GM12864 (cell line): Measurements from ENCODE around the gene LAMB1.
"Not testable (repeated sequence)": the region's sequence is repeated elsewhere in the genome, so short reads cannot be mapped to it uniquely, and the experiment has no call there.

Experiments used
- DNase-seq: peaks from one replicate; pipeline ENCODE4 v3.0.0-alpha.2; 2011; ENCODE audit warnings: low read depth
- H3K4me3 ChIP-seq: 2 replicates; pipeline ENCODE4 v1.5.1; 2011; ENCODE audit warnings: mild to moderate bottlenecking, low read depth, low read length, control low read depth
- CTCF ChIP-seq: IDR thresholded peaks from 2 replicates; pipeline ENCODE4 v1.5.1; 2011; ENCODE audit warnings: low read depth, mild to moderate bottlenecking, moderate library complexity, low read length, control low read depth, inconsistent platforms; ENCODE audit errors: missing control alignments

Gene LAMB1

GRCh38 chr7:107957436-107957835 is 45.5 kb downstream of the LAMB1 start:
- TF ChIP-seq CTCF: no peak
- no peak overlapping the region for H3K4me3 ChIP-seq

GRCh38 chr7:107956950-107957349 is 46.0 kb downstream of the LAMB1 start:
- not testable (repeated sequence) for DNase-seq, H3K4me3 ChIP-seq

More at GRCh38 chr7:107957436-107957835, 45.5 kb downstream of the LAMB1 start:
- DNase-seq: no peak

- TF ChIP-seq CTCF: no peak
- no peak overlapping the region for H3K4me3 ChIP-seq
- no peak for DNase-seq
Measured at GRCh38 chr7:107955394-107955793, 47.6 kb downstream of the LAMB1 start.

GRCh38 chr7:107953924-107954303 is 49.0 kb downstream of the LAMB1 start:
- DNase-seq: no peak
- no peak overlapping the region for H3K4me3 ChIP-seq
- no peak for TF ChIP-seq CTCF

GRCh38 chr7:107953265-107953923 is 49.6 kb downstream of the LAMB1 start:
- DNase-seq: no peak
- no peak for TF ChIP-seq CTCF
- no peak overlapping the region for H3K4me3 ChIP-seq

GRCh38 chr7:107951896-107952295 is 51.1 kb downstream of the LAMB1 start:
- no peak for DNase-seq

GRCh38 chr7:107951172-107951787 is 51.7 kb downstream of the LAMB1 start:
- TF ChIP-seq CTCF: no peak
- no peak overlapping the region for H3K4me3 ChIP-seq
- DNase-seq: no peak

More at GRCh38 chr7:107951896-107952295, 51.1 kb downstream of the LAMB1 start:
- H3K4me3 ChIP-seq: no peak overlapping the region
- TF ChIP-seq CTCF: no peak
